ENCODE data around the gene LRP6. TPM values are rescaled to one million over a fixed set of nuclear protein-coding genes. Genes with fewer than 3 reads are reported as not detected.
A peak's percentile ranks its signal among the peaks of the same experiment; 100 is the strongest.

Gene LRP6
- total RNA-seq, 2 experiments from 2014 or later = 5.2 to 8.1 TPM

DNA sequence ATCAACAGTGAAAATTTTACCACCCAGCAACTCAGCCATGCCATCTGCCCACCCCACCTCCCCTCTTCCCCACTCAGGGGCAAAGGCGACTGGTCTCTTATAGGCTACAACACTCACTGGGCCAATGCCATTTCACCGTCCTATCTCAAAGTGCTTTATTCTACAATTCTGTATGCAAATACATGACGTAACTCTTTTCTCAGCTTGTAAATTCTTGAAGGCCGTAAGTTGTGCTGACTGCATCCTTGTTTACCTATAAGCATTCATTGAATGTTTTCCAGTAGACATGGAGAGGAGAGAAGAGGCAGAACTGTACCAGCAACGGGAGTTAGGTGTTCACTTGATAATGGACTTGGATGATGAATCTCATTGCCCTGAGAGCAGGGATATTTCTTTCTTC, 180.5 kb downstream of the LRP6 start:
- DNase-seq (ENCODE audit: low spot score) = no peak
- intact Hi-C loops (cut with micrococcal nuclease; ENCODE audit: unreplicated experiment) = no loop called here
- BruUV-seq (replicated peaks) = no TSS peak

DNA sequence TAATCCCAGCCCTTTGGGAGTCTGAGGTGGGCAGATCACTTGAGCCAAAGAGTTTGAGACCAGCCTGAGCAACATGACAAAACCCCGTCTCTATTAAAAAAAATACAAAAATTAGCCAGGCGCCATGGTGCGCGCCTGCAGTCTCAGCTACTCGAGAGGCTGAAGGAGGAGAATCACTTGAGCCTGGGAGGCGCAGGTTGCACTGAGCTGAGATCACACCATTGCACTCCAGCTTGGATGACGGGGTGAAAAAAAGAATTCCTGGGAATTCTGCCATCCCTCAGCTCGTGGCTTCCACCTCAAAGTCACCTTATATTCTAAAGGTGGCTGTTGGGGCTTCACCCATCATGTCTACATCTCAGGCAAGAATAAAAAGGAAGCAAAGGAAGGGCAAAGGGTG, 183.2 kb downstream of the LRP6 start:
- intact Hi-C loops (cut with micrococcal nuclease; ENCODE audit: unreplicated experiment) = loop anchor here (2.0 kb wide), 1 partner anchor 251 kb away; no protein-coding TSS in a partner anchor
- H2AFZ ChIP-seq (ENCODE audit: low read length) = no peak overlapping the region
- H4K20me1 ChIP-seq (ENCODE audit: insufficient read depth, low read length) = no peaks in the 10 kb centered on the region
- BruUV-seq (replicated peaks) = no TSS peak
- TF ChIP-seq, protein P1, sequence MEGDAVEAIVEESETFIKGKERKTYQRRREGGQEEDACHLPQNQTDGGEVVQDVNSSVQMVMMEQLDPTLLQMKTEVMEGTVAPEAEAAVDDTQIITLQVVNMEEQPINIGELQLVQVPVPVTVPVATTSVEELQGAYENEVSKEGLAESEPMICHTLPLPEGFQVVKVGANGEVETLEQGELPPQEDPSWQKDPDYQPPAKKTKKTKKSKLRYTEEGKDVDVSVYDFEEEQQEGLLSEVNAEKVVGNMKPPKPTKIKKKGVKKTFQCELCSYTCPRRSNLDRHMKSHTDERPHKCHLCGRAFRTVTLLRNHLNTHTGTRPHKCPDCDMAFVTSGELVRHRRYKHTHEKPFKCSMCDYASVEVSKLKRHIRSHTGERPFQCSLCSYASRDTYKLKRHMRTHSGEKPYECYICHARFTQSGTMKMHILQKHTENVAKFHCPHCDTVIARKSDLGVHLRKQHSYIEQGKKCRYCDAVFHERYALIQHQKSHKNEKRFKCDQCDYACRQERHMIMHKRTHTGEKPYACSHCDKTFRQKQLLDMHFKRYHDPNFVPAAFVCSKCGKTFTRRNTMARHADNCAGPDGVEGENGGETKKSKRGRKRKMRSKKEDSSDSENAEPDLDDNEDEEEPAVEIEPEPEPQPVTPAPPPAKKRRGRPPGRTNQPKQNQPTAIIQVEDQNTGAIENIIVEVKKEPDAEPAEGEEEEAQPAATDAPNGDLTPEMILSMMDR (conservative IDR thresholded peaks at IDR 0.05; ENCODE audit: low read length) = no peak
- no peak for TF ChIP-seq EZH2phosphoT487 (IDR thresholded peaks at IDR 0.05; ENCODE audit: borderline replicate concordance, low read depth, low read length)
- H3K9me3 ChIP-seq (ENCODE audit: low read length) = no peaks in the 10 kb centered on the region
- ChIA-PET POLR2A (interaction anchor here (0.9 kb wide), 1 partner anchor 50 kb away, joined by 6 read pairs; no protein-coding TSS in a partner anchor), CTCF (ENCODE audit: unreplicated experiment) (no interaction called here)
- H3K27ac ChIP-seq (ENCODE audit: low read depth, low read length, poor library complexity, severe bottlenecking) = no peak overlapping the region
- no peak for DNase-seq (ENCODE audit: low spot score)
- no peaks in the 10 kb centered on the region for H3K36me3 ChIP-seq (ENCODE audit: insufficient read depth, low read length)
- H3K4me3 ChIP-seq (ENCODE audit: low read depth, low read length, poor library complexity, severe bottlenecking) = no peak overlapping the region
- H3K4me1 ChIP-seq (ENCODE audit: insufficient read depth, low read length, poor library complexity, severe bottlenecking) = no peaks in the 10 kb centered on the region
- no peak overlapping the region for H3K4me2 ChIP-seq (ENCODE audit: low read length)
- H3K79me2 ChIP-seq (ENCODE audit: insufficient read depth, low read depth, low read length) = no peaks in the 10 kb centered on the region
- no peaks in the 10 kb centered on the region for H3K9me2 ChIP-seq (ENCODE audit: insufficient read depth, low read length)

More for the DNA sequence above, 180.5 kb downstream of the LRP6 start:
- Histone ChIP-seq H3K79me2 (ENCODE audit: insufficient read depth, low read depth, low read length) (no peaks in the 10 kb centered on the region), H2AFZ (ENCODE audit: low read length) (no peak overlapping the region), H3K27ac (ENCODE audit: low read depth, low read length, poor library complexity, severe bottlenecking) (no peak overlapping the region), H4K20me1 (ENCODE audit: insufficient read depth, low read length) (no peaks in the 10 kb centered on the region), H3K36me3 (ENCODE audit: insufficient read depth, low read length) (no peaks in the 10 kb centered on the region), H3K4me2 (ENCODE audit: low read length) (no peak overlapping the region), H3K9me3 (ENCODE audit: low read length) (no peaks in the 10 kb centered on the region), H3K4me1 (ENCODE audit: insufficient read depth, low read length, poor library complexity, severe bottlenecking) (no peaks in the 10 kb centered on the region), H3K4me3 (ENCODE audit: low read depth, low read length, poor library complexity, severe bottlenecking) (no peak overlapping the region), H3K9me2 (ENCODE audit: insufficient read depth, low read length) (no peaks in the 10 kb centered on the region)
- POLR2A ChIA-PET = interaction anchor here (0.6 to 0.9 kb wide), 2 partner anchors 9 to 320 kb away, joined by 3 read pairs; no protein-coding TSS in a partner anchor
- TF ChIP-seq, protein P1 (conservative IDR thresholded peaks at IDR 0.05; ENCODE audit: low read length) = no peak
- no peak for TF ChIP-seq EZH2phosphoT487 (IDR thresholded peaks at IDR 0.05; ENCODE audit: borderline replicate concordance, low read depth, low read length)
- CTCF ChIA-PET (ENCODE audit: unreplicated experiment) = no interaction called here

- Histone ChIP-seq H3K36me3 (ENCODE audit: insufficient read depth, low read length) (no peaks in the 10 kb centered on the region), H3K4me1 (ENCODE audit: insufficient read depth, low read length, poor library complexity, severe bottlenecking) (no peaks in the 10 kb centered on the region), H3K79me2 (ENCODE audit: insufficient read depth, low read depth, low read length) (no peaks in the 10 kb centered on the region), H3K27ac (ENCODE audit: low read depth, low read length, poor library complexity, severe bottlenecking) (no peak overlapping the region), H3K4me3 (ENCODE audit: low read depth, low read length, poor library complexity, severe bottlenecking) (no peak overlapping the region), H4K20me1 (ENCODE audit: insufficient read depth, low read length) (no peaks in the 10 kb centered on the region), H3K9me3 (ENCODE audit: low read length) (no peaks in the 10 kb centered on the region), H3K4me2 (ENCODE audit: low read length) (no peak overlapping the region), H2AFZ (ENCODE audit: low read length) (peak overlapping the region; percentile 37; the same call in 1 of the 2 replicates), H3K9me2 (ENCODE audit: insufficient read depth, low read length) (no peaks in the 10 kb centered on the region)
- BruUV-seq (replicated peaks) = no TSS peak
- POLR2A ChIA-PET = interaction anchor here (0.6 to 1.0 kb wide), 3 partner anchors 11 to 255 kb away, joined by 3 read pairs; no protein-coding TSS in a partner anchor
- CTCF ChIA-PET (ENCODE audit: unreplicated experiment) = no interaction called here
- peak; percentile 48 for DNase-seq (ENCODE audit: low spot score)
- intact Hi-C loops (cut with micrococcal nuclease; ENCODE audit: unreplicated experiment) = loop anchor here (2.0 kb wide), 1 partner anchor 253 kb away; no protein-coding TSS in a partner anchor
- TF ChIP-seq EZH2phosphoT487 (IDR thresholded peaks at IDR 0.05; ENCODE audit: borderline replicate concordance, low read depth, low read length) = no peak
- TF ChIP-seq, protein P1 (conservative IDR thresholded peaks at IDR 0.05; ENCODE audit: low read length) = peak; percentile 70
These were observed 184.9 kb downstream of the LRP6 start for GRCh38 chr12:12081836-12082497.
